AML-193 (cell line): ENCODE results near the gene MAP3K6.
"Not testable (repeated sequence)": the region's sequence is repeated elsewhere in the genome, so short reads cannot be mapped to it uniquely, and the experiment has no call there.

Experiments
- DNase-seq, 2 experiments: peaks; one replicate each; lab custom pipeline; 2025; lab: John Stamatoyannopoulos, UW

The MAP3K6 gene, protein sequence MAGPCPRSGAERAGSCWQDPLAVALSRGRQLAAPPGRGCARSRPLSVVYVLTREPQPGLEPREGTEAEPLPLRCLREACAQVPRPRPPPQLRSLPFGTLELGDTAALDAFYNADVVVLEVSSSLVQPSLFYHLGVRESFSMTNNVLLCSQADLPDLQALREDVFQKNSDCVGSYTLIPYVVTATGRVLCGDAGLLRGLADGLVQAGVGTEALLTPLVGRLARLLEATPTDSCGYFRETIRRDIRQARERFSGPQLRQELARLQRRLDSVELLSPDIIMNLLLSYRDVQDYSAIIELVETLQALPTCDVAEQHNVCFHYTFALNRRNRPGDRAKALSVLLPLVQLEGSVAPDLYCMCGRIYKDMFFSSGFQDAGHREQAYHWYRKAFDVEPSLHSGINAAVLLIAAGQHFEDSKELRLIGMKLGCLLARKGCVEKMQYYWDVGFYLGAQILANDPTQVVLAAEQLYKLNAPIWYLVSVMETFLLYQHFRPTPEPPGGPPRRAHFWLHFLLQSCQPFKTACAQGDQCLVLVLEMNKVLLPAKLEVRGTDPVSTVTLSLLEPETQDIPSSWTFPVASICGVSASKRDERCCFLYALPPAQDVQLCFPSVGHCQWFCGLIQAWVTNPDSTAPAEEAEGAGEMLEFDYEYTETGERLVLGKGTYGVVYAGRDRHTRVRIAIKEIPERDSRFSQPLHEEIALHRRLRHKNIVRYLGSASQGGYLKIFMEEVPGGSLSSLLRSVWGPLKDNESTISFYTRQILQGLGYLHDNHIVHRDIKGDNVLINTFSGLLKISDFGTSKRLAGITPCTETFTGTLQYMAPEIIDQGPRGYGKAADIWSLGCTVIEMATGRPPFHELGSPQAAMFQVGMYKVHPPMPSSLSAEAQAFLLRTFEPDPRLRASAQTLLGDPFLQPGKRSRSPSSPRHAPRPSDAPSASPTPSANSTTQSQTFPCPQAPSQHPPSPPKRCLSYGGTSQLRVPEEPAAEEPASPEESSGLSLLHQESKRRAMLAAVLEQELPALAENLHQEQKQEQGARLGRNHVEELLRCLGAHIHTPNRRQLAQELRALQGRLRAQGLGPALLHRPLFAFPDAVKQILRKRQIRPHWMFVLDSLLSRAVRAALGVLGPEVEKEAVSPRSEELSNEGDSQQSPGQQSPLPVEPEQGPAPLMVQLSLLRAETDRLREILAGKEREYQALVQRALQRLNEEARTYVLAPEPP (N-terminal part only)

GRCh38 chr1:27366411-27367159 lies at the start of gene MAP3K6:
Gene MAP3K6 (minus strand): TSS chr1:27366961. CDS start chr1:27366597, 364 bp downstream.
- DNase-seq, result peak; percentile 47 to 50

- no peak for DNase-seq
Measured at GRCh38 chr1:27414091-27414490, 47.3 kb upstream of the MAP3K6 start.

GRCh38 chr1:27413004-27413403 lies 46.2 kb upstream of the MAP3K6 start:
- DNase-seq, result no peak

DNA sequence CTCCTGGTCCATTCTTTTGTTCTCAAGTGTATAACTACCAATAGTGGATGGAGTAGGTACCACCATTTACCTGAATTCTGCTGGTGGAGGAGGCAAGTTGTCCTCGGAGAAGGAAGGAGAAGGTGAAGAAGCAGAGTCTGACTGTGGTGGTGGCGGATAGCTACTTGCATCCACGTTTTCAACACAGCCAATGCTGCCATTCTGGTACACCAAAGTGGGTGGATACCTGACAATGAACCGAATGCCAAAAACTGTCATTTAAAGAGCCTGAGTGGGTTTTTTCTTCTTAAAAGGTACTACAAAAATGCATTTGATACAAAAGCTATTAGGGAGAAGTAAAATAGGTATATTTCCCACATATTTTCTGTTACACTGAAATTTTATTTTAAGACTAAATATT lies 45.7 kb upstream of the MAP3K6 start:
- DNase-seq, result no peak

DNA sequence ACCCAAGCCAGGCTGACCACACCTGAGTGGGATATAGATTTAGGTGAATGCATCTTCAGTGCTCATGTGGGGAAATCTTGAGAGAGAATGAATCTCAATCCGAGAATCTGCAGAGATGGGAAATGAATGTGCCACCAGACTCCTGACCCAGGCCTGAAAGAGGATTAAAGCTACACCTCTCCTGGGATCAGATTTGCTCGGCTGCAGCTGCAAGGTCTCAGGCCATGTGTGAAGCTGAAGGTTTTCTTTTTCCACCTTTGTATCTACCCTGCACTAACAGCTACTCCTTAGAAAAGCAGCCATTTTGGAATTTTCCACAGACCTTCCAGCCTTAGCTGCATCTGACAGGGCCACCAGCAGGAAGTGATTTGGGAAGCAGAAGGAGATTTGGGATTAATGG lies 43.9 kb upstream of the MAP3K6 start:
- no peak for DNase-seq

DNA sequence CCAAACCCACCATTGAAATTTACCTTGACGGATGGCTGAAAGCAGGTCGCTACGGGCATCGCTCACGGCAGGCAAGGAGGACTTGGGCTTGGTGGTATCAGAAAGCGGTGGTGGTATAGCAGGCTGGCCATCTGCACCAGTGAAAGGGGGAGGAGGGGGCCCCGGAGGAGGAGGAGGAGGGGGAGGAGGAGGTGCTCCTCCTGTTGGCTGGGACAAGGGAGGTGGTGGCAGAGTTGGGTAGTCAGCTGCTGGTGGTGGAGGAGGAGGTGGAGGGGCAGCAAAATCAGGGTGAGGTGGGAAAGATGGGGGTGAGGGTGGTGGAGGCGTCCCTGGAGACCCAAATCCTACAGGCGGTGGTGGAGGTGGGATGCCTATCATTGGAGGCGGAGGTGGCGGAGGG lies 42.9 kb upstream of the MAP3K6 start:
- no peak for DNase-seq

DNA sequence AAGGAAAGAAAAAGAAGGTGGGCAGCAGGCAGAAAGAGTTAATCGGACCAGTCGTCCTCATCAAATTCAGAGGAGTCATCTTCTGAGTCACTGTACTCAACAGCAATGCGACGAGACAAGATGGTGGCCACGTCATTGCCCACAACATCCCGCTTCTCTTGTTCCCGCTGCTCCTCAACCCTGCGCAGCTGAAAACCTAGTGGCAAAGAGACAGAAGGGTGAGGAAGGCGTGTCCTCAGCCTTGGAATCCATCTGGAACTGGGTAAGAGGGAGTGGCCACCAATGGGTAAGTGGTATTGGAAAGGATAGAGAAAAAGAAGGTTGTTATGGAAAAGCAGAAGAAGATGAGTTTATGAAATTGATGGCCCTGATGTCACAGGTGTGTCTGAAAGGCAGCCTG lies 41.4 kb upstream of the MAP3K6 start:
- no peak for DNase-seq

DNA sequence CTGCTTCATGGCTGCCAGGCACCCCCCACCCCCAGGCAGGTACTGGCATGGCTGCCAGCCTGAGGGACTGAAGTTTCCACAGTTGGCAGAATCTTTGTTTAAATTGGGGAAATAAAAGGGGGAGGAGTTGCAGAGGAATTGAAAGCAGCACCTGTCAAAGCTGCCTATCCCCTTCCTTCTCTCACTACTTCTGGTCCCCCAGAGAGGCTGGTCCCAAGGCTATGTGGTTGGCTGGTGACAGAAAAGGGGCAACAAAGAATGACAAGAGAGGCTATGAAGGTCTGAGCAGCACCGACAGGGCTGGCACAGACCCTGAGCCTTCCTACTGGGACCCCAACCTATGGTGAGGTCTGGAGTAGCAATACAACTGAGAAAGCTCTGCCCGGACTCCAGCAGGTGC lies 40.0 kb upstream of the MAP3K6 start:
- not testable (repeated sequence) for DNase-seq

- no peak for DNase-seq
Measured at GRCh38 chr1:27406362-27406680, 39.6 kb upstream of the MAP3K6 start.

- DNase-seq, result not testable (repeated sequence)
Measured at GRCh38 chr1:27405598-27406361, 39.0 kb upstream of the MAP3K6 start.

DNA sequence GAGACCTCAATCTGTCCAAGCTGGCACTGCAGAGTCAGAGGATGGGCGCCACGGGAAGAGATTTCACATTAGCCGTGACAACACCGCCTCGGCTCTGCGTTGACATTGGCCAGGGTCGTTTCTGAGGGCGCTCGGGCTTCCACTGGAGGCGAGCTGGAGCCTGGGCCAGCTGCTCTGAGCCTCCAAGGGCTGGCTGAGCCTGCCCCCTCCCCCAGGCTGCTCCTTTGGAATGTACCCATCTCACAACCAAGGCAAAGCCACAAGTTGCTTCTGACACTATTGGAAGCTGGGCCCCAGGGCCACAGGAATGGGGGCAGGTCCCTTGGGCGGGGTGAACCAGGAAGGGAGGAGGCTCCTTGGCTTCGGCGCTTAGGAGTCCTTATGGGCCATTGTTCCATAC lies 38.3 kb upstream of the MAP3K6 start:
- DNase-seq, result no peak

GRCh38 chr1:27403931-27404330 lies 37.2 kb upstream of the MAP3K6 start:
- no peak for DNase-seq

DNA sequence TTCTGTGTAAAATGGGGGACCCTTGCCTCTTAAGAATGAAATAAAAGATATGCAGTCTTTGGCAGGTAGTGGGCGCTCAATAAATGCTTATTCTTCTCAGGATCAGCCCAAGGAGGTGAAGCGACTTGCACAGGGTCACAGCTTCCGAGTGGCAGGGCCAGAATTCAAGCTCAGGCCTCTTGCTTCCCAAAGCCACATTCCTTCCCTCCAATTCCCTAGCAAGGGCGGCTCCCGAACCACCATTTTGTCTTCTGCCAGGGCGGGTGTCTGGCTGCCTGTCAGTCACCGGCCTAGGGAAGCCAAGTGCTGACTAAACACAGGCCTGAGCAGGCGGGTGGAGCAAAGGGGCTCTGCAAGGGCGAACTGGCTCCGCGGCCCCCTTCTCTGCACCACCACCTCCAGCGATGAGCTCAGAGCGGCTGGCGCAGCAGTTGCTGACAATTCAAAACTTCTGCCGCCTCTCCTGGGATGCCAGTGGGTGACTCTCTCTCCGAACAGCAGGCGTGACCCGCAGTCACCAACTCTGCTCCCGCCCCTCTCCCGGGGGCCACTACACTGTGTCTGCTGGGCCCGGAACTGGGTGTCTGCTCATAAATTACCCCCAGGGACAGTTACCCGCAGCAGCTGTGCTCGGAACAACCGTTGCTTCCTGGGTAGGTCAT lies 36.4 kb upstream of the MAP3K6 start:
- DNase-seq, result peak in 1 of 2 experiments; percentile 14

- no peak for DNase-seq
Measured at GRCh38 chr1:27402349-27402754, 35.6 kb upstream of the MAP3K6 start.

GRCh38 chr1:27400963-27401341 lies 34.2 kb upstream of the MAP3K6 start:
- DNase-seq, result no peak

DNA sequence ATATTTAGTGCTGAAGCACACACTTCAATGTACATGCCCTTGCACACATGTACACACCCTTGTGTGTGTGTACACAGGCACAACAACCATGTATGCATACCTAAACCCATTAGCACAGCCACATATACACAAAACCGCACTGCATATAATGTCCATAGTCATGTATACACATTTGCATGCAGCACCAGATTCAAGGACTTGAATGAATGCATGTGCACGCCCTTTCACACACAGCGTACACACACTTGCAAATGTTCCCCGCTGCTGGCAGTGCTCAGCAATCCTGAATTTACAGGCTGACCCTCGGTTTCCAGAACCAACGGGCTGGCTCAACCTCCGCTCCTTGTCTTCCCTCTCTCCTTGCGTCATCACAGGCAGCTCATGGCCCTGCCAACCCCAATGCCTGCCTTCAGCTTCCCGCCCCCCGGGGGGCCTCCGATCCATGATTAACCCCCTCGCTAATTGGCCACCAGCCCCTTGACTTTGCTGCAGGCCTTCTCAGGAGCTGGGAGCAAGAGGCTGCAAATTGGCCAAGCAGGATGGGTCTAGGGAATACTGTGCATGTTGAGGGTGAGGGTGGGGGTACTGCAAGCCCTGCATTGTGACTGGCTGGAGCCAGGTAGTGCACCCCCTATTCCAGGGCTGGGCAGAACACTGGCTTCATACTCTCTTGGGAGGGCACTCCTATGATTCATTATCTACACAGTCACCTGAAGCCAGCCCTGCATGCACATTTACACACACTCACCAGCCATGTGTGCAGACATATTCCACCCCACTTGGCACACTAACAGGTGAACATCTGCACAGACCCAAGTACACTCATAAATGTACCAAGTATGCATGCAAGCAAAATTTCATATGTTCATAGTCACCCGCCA lies 33.6 kb upstream of the MAP3K6 start:
- no peak for DNase-seq

DNA sequence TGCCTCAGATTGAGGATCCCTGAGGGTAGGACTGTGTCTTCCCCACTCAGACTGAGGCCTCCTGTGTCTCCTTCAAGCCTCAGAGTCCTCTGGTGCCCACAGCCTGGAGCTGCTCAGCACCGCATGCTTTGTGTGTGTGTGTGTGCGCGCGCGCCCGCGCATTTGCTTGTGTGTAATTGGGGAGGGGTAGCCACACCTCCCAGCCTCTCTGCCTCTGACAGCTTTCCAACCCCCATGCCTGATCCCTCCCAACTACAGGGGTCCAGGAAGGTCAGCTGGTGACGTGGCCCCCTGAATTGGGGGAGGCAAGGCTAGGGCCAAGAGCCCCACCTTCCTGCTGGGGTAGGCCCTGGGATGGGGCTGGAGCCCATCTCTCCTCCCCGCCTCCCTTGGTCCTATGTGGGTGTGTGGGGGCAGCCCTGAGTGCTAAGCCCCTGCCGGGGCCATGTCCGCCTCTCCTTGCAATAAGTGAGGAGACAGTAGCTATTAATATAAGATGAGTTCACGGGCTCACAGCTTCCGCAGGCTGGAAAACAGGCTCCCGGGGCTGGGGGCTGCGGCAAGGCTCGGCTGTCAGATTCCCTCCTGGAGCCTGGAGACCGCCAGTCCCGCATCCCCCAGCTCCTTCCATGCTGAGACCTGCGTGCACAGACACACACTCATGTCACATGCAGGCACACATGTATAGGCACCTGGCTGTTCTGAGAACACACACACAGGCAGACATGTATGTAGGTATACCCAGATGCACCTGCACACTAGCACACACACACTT lies 32.7 kb upstream of the MAP3K6 start:
- no peak for DNase-seq

- DNase-seq, result no peak
Measured at GRCh38 chr1:27398405-27399149, 31.8 kb upstream of the MAP3K6 start.
